BLaER1 (cell line): Measurements from ENCODE around the gene NPAS2.

Experiments
- H3K27ac ChIP-seq: shearing (Covaris generic); formaldehyde crosslinking; 2 replicates; pipeline ENCODE4 v1.8.1; 2022
- H3K27me3 ChIP-seq: shearing (Covaris generic); formaldehyde crosslinking; 2 replicates; pipeline ENCODE4 v1.8.1; 2022
- H3K36me3 ChIP-seq: shearing (Covaris generic); formaldehyde crosslinking; 2 replicates; pipeline ENCODE4 v1.8.1; 2022
- H3K4me1 ChIP-seq: shearing (Covaris generic); formaldehyde crosslinking; 2 replicates; pipeline ENCODE4 v1.8.1; 2022
- H3K4me2 ChIP-seq: shearing (Covaris generic); formaldehyde crosslinking; 2 replicates; pipeline ENCODE4 v1.8.1; 2022
- H3K4me3 ChIP-seq: shearing (Covaris generic); formaldehyde crosslinking; 2 replicates; pipeline ENCODE4 v1.8.1; 2022
- H3K9ac ChIP-seq: shearing (Covaris generic); formaldehyde crosslinking; 2 replicates; pipeline ENCODE4 v1.8.1; 2022
- H3K9me3 ChIP-seq: shearing (Covaris generic); formaldehyde crosslinking; 2 replicates; pipeline ENCODE4 v1.8.1; 2022
- H4K20me1 ChIP-seq: shearing (Covaris generic); formaldehyde crosslinking; 2 replicates; pipeline ENCODE4 v1.8.1; 2022
- Cebpa-rat ChIP-seq: shearing (Covaris generic); IDR thresholded peaks from 2 replicates; pipeline ENCODE4 v1.8.1; 2022

Gene NPAS2

GRCh38 chr2:100983684-100984310 lies 163.9 kb downstream of the NPAS2 start:
- Histone ChIP-seq H3K4me3 (no peak overlapping the region), H3K36me3 (no peaks in the 10 kb centered on the region), H3K4me2 (no peak overlapping the region), H3K9me3 (no peaks in the 10 kb centered on the region), H4K20me1 (no peaks in the 10 kb centered on the region), H3K9ac (no peak overlapping the region), H3K4me1 (peaks cover 20% of the 10 kb centered on the region), H3K27me3 (no peaks in the 10 kb centered on the region), H3K27ac (no peak overlapping the region)
- no peak for TF ChIP-seq Cebpa-rat

GRCh38 chr2:100984892-100985307 lies 165.0 kb downstream of the NPAS2 start:
- no peak for TF ChIP-seq Cebpa-rat
- Histone ChIP-seq H3K9ac (no peak overlapping the region), H3K4me2 (no peak overlapping the region), H3K36me3 (no peaks in the 10 kb centered on the region), H3K27ac (no peak overlapping the region), H3K27me3 (no peaks in the 10 kb centered on the region), H4K20me1 (no peaks in the 10 kb centered on the region), H3K4me3 (no peak overlapping the region), H3K9me3 (no peaks in the 10 kb centered on the region), H3K4me1 (peaks cover 11% of the 10 kb centered on the region)

- no peak overlapping the region for H3K4me2 ChIP-seq
- H3K4me1 ChIP-seq, result peaks cover 3% of the 10 kb centered on the region
- no peaks in the 10 kb centered on the region for H3K9me3 ChIP-seq
- H3K36me3 ChIP-seq, result no peaks in the 10 kb centered on the region
- no peaks in the 10 kb centered on the region for H4K20me1 ChIP-seq
- no peak for TF ChIP-seq Cebpa-rat
- H3K27ac ChIP-seq, result no peak overlapping the region
- no peak overlapping the region for H3K4me3 ChIP-seq
- 0 out of 2 replicates have a peak overlapping the region, but pooled peaks have one; percentile 15 for H3K9ac ChIP-seq
- no peaks in the 10 kb centered on the region for H3K27me3 ChIP-seq
Measured at GRCh38 chr2:100986157-100986556, 166.2 kb downstream of the NPAS2 start.

GRCh38 chr2:100987536-100987935 lies 167.6 kb downstream of the NPAS2 start:
- no peak overlapping the region for H3K4me2 ChIP-seq
- H3K27me3 ChIP-seq, result no peaks in the 10 kb centered on the region
- no peak for TF ChIP-seq Cebpa-rat
- H3K9ac ChIP-seq, result no peak overlapping the region
- no peak overlapping the region for H3K27ac ChIP-seq
- H3K4me1 ChIP-seq, result no peaks in the 10 kb centered on the region
- H3K4me3 ChIP-seq, result no peak overlapping the region
- H3K9me3 ChIP-seq, result no peaks in the 10 kb centered on the region
- H4K20me1 ChIP-seq, result no peaks in the 10 kb centered on the region
- H3K36me3 ChIP-seq, result no peaks in the 10 kb centered on the region

GRCh38 chr2:100987974-100988373 lies 168.0 kb downstream of the NPAS2 start:
- no peaks in the 10 kb centered on the region for H4K20me1 ChIP-seq
- H3K4me3 ChIP-seq, result no peak overlapping the region
- no peak overlapping the region for H3K4me2 ChIP-seq
- H3K9me3 ChIP-seq, result no peaks in the 10 kb centered on the region
- H3K27ac ChIP-seq, result no peak overlapping the region
- H3K9ac ChIP-seq, result no peak overlapping the region
- TF ChIP-seq Cebpa-rat, result no peak
- no peaks in the 10 kb centered on the region for H3K36me3 ChIP-seq
- no peaks in the 10 kb centered on the region for H3K4me1 ChIP-seq
- no peaks in the 10 kb centered on the region for H3K27me3 ChIP-seq

GRCh38 chr2:100988630-100989417 lies 168.9 kb downstream of the NPAS2 start:
- Histone ChIP-seq H3K27me3 (no peaks in the 10 kb centered on the region), H3K36me3 (no peaks in the 10 kb centered on the region), H4K20me1 (no peaks in the 10 kb centered on the region), H3K4me1 (no peaks in the 10 kb centered on the region), H3K9ac (no peak overlapping the region), H3K4me2 (no peak overlapping the region), H3K4me3 (no peak overlapping the region), H3K9me3 (no peaks in the 10 kb centered on the region), H3K27ac (no peak overlapping the region)
- no peak for TF ChIP-seq Cebpa-rat

GRCh38 chr2:100989666-100990065 lies 169.7 kb downstream of the NPAS2 start:
- H3K27ac ChIP-seq, result no peak overlapping the region
- H3K27me3 ChIP-seq, result no peaks in the 10 kb centered on the region
- no peak overlapping the region for H3K4me2 ChIP-seq
- H4K20me1 ChIP-seq, result no peaks in the 10 kb centered on the region
- TF ChIP-seq Cebpa-rat, result no peak
- no peaks in the 10 kb centered on the region for H3K4me1 ChIP-seq
- no peak overlapping the region for H3K9ac ChIP-seq
- H3K4me3 ChIP-seq, result no peak overlapping the region
- H3K36me3 ChIP-seq, result no peaks in the 10 kb centered on the region
- H3K9me3 ChIP-seq, result no peaks in the 10 kb centered on the region

- Histone ChIP-seq H3K27me3 (no peaks in the 10 kb centered on the region), H3K4me2 (no peak overlapping the region), H3K4me1 (no peaks in the 10 kb centered on the region), H3K9me3 (no peaks in the 10 kb centered on the region), H3K4me3 (no peak overlapping the region), H4K20me1 (no peaks in the 10 kb centered on the region), H3K27ac (no peak overlapping the region), H3K9ac (no peak overlapping the region), H3K36me3 (no peaks in the 10 kb centered on the region)
- no peak for TF ChIP-seq Cebpa-rat
Measured at GRCh38 chr2:100990166-100990565, 170.2 kb downstream of the NPAS2 start.

GRCh38 chr2:100990650-100991403 lies 170.9 kb downstream of the NPAS2 start:
- Histone ChIP-seq H3K4me1 (no peaks in the 10 kb centered on the region), H4K20me1 (no peaks in the 10 kb centered on the region), H3K27me3 (no peaks in the 10 kb centered on the region), H3K36me3 (no peaks in the 10 kb centered on the region), H3K9me3 (no peaks in the 10 kb centered on the region), H3K4me2 (no peak overlapping the region), H3K4me3 (no peak overlapping the region), H3K27ac (no peak overlapping the region), H3K9ac (no peak overlapping the region)
- no peak for TF ChIP-seq Cebpa-rat

GRCh38 chr2:100991404-100991773 lies 171.4 kb downstream of the NPAS2 start:
- Histone ChIP-seq H4K20me1 (no peaks in the 10 kb centered on the region), H3K4me1 (no peaks in the 10 kb centered on the region), H3K9me3 (no peaks in the 10 kb centered on the region), H3K36me3 (no peaks in the 10 kb centered on the region), H3K4me3 (no peak overlapping the region), H3K9ac (no peak overlapping the region), H3K27ac (no peak overlapping the region), H3K27me3 (no peaks in the 10 kb centered on the region), H3K4me2 (no peak overlapping the region)
- no peak for TF ChIP-seq Cebpa-rat
